ENCODE measurements around the gene SH3GLB2. TPM values are rescaled to one million over a fixed set of nuclear protein-coding genes. Genes with fewer than 3 reads are reported as not detected.
"Not testable (repeated sequence)": the region's sequence is repeated elsewhere in the genome, so short reads cannot be mapped to it uniquely, and the experiment has no call there.

SH3GLB2 gene
- total RNA-seq, 4 donors from 2014 or later: 156 to 218 (median 183) TPM

- Histone ChIP-seq H3K4me3 (peak within 1 kb of the TSS; percentile 70 to 96 (median 90)), H3K27me3 (no peaks in the 10 kb centered on the region), H3K4me1 (peaks cover 0 to 24% (median 12%) of the 10 kb centered on the region in 4 donors), H3K36me3 (peaks cover 0 to 16% (median 0%) of the 10 kb centered on the region in 3 donors), H3K27ac (peak within 1 kb of the TSS; percentile 67 to 89 (median 83)), H3K9me3 (no peaks in the 10 kb centered on the region)
- DNase-seq: peak; percentile 94 to 99 (median 98)
- peak in 3 of 6 experiments; percentile 5 to 7 (median 7) for TF ChIP-seq CTCF (IDR thresholded peaks at IDR 0.05)
- peak; percentile 98 for TF ChIP-seq POLR2A (IDR thresholded peaks at IDR 0.05)
Measured at GRCh38 chr9:129036241-129036922, 8.3 kb upstream of the SH3GLB2 start, which contains the start of gene MIGA2. MIGA2 (plus strand) TSS chr9:129036626; CDS start chr9:129040595, 3,969 bp downstream.

DNA sequence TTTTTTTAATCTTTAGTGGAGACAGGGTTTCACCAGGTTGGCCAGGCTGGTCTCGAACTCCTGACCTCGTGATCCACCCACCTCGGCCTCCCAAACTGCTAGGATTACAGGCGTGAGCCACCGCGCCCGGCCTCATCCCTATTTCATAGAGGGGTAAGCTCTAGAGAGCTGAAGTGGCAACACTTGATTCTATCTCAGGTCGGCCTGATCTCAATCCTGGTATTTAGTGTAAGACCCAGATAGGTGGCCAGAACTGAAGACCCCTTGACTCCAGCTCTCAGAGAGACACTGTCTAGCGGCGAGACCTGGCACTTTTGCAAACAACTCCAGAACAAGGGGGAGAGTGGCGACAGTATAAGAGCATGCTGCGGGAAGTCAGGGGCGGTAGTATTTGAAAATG lies 7.7 kb upstream of the SH3GLB2 start:
- not testable (repeated sequence) for DNase-seq, H3K9me3 ChIP-seq, H3K27me3 ChIP-seq
- peak overlapping the region; percentile 67 to 86 (median 80) for H3K27ac ChIP-seq
- peaks cover 0 to 24% (median 12%) of the 10 kb centered on the region in 4 donors for H3K4me1 ChIP-seq
- peak overlapping the region; percentile 70 to 96 (median 90) for H3K4me3 ChIP-seq
- peaks cover 0 to 11% (median 0%) of the 10 kb centered on the region in 3 donors for H3K36me3 ChIP-seq

DNA sequence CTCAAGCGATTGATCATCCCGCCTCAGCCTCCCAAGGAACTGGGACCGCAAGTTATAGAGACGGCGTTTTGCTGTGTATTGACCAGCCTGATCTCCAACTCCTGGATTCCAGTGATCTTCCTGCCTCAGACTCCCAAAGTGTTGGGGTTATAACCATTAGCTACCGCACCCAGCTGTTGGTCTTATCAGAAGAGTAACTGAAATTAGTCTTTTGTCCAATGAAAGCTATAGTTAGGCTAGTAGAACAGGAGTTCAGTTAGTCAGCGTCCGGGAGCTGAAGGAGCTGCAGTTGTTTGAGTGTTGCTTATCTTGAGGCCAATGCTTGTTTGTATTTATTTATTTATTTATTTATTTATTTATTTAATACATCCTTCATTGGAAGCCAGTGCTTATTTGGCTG lies 5.1 kb upstream of the SH3GLB2 start:
- Histone ChIP-seq H3K9me3 (no peaks in the 10 kb centered on the region), H3K27me3 (no peaks in the 10 kb centered on the region), H3K4me1 (peaks cover 4 to 17% (median 12%) of the 10 kb centered on the region in 4 donors), H3K27ac (no peak overlapping the region), H3K4me3 (no peak overlapping the region), H3K36me3 (no peaks in the 10 kb centered on the region)
- TF ChIP-seq CTCF (IDR thresholded peaks at IDR 0.05) (no peak), POLR2A (IDR thresholded peaks at IDR 0.05) (peak in 1 of 2 donors; percentile 33)
- DNase-seq: no peak

GRCh38 chr9:129032541-129033159 lies 4.5 kb upstream of the SH3GLB2 start:
- TF ChIP-seq POLR2A (IDR thresholded peaks at IDR 0.05) (no peak), CTCF (IDR thresholded peaks at IDR 0.05) (no peak)
- no peak for DNase-seq

DNA sequence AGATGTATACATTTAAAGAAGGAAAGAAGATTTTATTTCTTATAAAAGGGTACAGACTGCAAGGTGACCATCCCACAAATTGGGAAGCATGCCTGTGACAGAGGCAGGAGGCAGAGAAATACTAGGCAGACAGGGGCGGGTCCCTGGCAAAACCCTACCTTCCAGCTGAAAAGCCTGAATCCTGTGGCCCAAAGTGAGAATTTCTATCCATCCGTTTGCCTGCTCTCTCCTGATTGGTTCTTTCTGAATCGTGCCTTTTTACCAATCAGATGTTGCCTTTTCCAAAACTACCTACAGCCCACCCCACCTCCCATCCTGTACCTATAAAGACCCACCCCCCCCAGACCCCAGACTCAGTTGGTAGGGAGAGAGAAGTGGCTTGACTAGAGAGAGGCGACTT lies 3.4 kb upstream of the SH3GLB2 start:
- no peak for TF ChIP-seq CTCF (IDR thresholded peaks at IDR 0.05)
- no peak for TF ChIP-seq POLR2A (IDR thresholded peaks at IDR 0.05)

More at GRCh38 chr9:129032541-129033159, 4.5 kb upstream of the SH3GLB2 start:
- no peaks in the 10 kb centered on the region for H3K27me3 ChIP-seq
- H3K9me3 ChIP-seq: no peaks in the 10 kb centered on the region
- H3K36me3 ChIP-seq: no peaks in the 10 kb centered on the region
- peaks cover 4 to 11% (median 8%) of the 10 kb centered on the region in 4 donors for H3K4me1 ChIP-seq
- H3K4me3 ChIP-seq: no peak overlapping the region
- no peak overlapping the region for H3K27ac ChIP-seq

GRCh38 chr9:129030191-129030590 lies 2.1 kb upstream of the SH3GLB2 start:
- Histone ChIP-seq H3K27me3 (no peaks in the 10 kb centered on the region), H3K4me1 (peaks cover 4 to 26% (median 18%) of the 10 kb centered on the region in 4 donors), H3K27ac (no peak overlapping the region), H3K4me3 (no peak overlapping the region), H3K36me3 (no peaks in the 10 kb centered on the region), H3K9me3 (no peaks in the 10 kb centered on the region)
- TF ChIP-seq POLR2A (IDR thresholded peaks at IDR 0.05): no peak
- TF ChIP-seq CTCF (IDR thresholded peaks at IDR 0.05): no peak
- DNase-seq: no peak

More for the DNA sequence above, 3.4 kb upstream of the SH3GLB2 start:
- no peak overlapping the region for H3K27ac ChIP-seq
- peaks cover 4 to 18% (median 14%) of the 10 kb centered on the region in 4 donors for H3K4me1 ChIP-seq
- H3K9me3 ChIP-seq: no peaks in the 10 kb centered on the region
- no peak overlapping the region for H3K4me3 ChIP-seq
- no peaks in the 10 kb centered on the region for H3K36me3 ChIP-seq
- no peaks in the 10 kb centered on the region for H3K27me3 ChIP-seq
- DNase-seq: no peak
